ENCODE data around the gene STUM. TPM values are rescaled to one million over a fixed set of nuclear protein-coding genes. Genes with fewer than 3 reads are reported as not detected.

The STUM gene
- total RNA-seq, 1 experiment from 2014 or later: 0.03 TPM

DNA sequence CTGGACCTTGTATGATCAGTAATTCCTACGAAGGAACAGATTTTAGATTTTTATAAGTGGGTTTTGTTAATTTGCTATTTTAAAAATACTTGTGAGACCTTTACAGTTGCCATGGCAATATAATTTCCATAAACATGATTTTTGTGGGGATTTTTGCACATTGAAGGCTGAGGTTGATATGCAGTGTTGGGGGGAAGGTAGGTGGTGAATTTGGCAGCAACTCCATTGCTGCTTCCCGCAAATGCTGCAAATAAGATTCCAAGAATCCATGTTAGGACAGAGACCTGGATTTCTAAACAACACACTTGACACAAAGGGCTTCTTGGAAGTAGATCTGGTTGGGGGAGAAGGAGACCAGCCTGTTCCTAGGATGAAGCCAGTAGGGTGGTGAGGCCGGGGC, 18.2 kb downstream of the STUM start:
- ATAC-seq: no peak
- TF ChIP-seq, protein P1, sequence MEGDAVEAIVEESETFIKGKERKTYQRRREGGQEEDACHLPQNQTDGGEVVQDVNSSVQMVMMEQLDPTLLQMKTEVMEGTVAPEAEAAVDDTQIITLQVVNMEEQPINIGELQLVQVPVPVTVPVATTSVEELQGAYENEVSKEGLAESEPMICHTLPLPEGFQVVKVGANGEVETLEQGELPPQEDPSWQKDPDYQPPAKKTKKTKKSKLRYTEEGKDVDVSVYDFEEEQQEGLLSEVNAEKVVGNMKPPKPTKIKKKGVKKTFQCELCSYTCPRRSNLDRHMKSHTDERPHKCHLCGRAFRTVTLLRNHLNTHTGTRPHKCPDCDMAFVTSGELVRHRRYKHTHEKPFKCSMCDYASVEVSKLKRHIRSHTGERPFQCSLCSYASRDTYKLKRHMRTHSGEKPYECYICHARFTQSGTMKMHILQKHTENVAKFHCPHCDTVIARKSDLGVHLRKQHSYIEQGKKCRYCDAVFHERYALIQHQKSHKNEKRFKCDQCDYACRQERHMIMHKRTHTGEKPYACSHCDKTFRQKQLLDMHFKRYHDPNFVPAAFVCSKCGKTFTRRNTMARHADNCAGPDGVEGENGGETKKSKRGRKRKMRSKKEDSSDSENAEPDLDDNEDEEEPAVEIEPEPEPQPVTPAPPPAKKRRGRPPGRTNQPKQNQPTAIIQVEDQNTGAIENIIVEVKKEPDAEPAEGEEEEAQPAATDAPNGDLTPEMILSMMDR (IDR thresholded peaks at IDR 0.05): no peak
- no peak for TF ChIP-seq TCF7L2 (IDR thresholded peaks at IDR 0.05; ENCODE audit: low read depth, low read length)
- TF ChIP-seq POLR2AphosphoS5 (IDR thresholded peaks at IDR 0.05; ENCODE audit: low read depth, low read length): no peak
- no peak for DNase-seq (ENCODE audit: low read depth, low spot score)
- ChIA-PET CTCF (interaction anchor here (1.2 kb wide), 1 partner anchor 19 kb away, joined by 8 read pairs; the partner anchor contains the start of gene STUM), POLR2A (no interaction called here)
- H3K4me1 ChIP-seq (ENCODE audit: control insufficient read depth, insufficient read depth, low read length): no peaks in the 10 kb centered on the region
- H3K36me3 ChIP-seq (ENCODE audit: control insufficient read depth, insufficient read depth, low read length): no peaks in the 10 kb centered on the region
- no peaks in the 10 kb centered on the region for H3K9me3 ChIP-seq (ENCODE audit: control insufficient read depth, insufficient read depth, low read depth, low read length)
- intact Hi-C loops (cut with micrococcal nuclease; ENCODE audit: unreplicated experiment): no loop called here
- in situ Hi-C loops (cut with HindIII; ENCODE audit: low pct_unique_long_range_greater_than_20kb, low sequenced_read_pairs): no loop called here
- no peak overlapping the region for H3K4me3 ChIP-seq (ENCODE audit: low read depth in 2 of 2, low read length in 2 of 2)
- H3K27ac ChIP-seq (ENCODE audit: low read length): no peak overlapping the region
- BruUV-seq (replicated peaks): no TSS peak
- H3K27me3 ChIP-seq (ENCODE audit: control insufficient read depth, insufficient read depth, low read length): peaks cover 18% of the 10 kb centered on the region

DNA sequence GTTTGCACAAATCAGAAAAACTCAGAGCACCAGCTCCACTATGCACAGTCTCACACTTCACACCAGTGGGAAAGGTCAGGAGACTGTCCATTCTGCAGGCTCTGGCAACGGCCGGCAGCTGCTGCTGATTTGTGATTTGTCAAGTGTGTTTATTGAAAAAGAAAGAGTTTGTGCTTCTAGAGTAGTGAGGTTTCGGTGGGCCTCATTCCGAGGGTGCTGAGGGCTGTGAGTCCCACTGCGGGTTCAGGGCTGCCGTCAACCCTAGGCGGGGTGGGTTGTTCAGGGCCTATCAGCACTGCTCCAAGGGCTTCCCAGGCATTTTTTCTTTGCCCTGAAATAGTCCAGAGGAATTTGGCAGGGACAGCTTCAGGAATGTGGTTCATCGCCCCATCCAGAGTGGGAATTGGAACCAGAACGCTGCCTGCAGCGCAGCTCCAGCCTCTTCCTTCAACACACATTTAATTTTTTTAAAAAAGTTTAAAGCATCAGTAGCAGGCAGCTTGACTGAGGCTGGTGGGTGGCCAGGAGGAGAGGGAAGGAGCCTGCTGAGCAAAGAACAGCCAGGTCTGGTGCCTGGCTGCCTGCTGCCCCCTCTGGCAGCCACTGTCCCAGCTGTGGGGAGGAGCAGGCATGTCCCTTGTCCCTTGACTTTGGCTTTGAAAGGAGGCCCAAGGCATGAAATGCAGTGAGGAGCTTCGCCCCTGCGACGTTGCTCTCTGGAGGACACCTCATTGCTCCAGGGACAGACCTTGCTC, 19.7 kb downstream of the STUM start:
- ATAC-seq: peak; percentile 86
- Histone ChIP-seq H3K4me3 (ENCODE audit: low read depth in 2 of 2, low read length in 2 of 2) (no peak overlapping the region), H3K27ac (ENCODE audit: low read length) (no peak overlapping the region), H3K36me3 (ENCODE audit: control insufficient read depth, insufficient read depth, low read length) (no peaks in the 10 kb centered on the region), H3K9me3 (ENCODE audit: control insufficient read depth, insufficient read depth, low read depth, low read length) (no peaks in the 10 kb centered on the region), H3K4me1 (ENCODE audit: control insufficient read depth, insufficient read depth, low read length) (no peaks in the 10 kb centered on the region), H3K27me3 (ENCODE audit: control insufficient read depth, insufficient read depth, low read length) (peaks cover 18% of the 10 kb centered on the region)
- intact Hi-C loops (cut with micrococcal nuclease; ENCODE audit: unreplicated experiment) (no loop called here), in situ Hi-C loops (cut with HindIII; ENCODE audit: low pct_unique_long_range_greater_than_20kb, low sequenced_read_pairs) (no loop called here)
- no peak for DNase-seq (ENCODE audit: low read depth, low spot score)
- POLR2A ChIA-PET: no interaction called here
- TF ChIP-seq, protein P1 (IDR thresholded peaks at IDR 0.05): peak; percentile 68
- TF ChIP-seq TCF7L2 (IDR thresholded peaks at IDR 0.05; ENCODE audit: low read depth, low read length): no peak
- no peak for TF ChIP-seq SIN3A (IDR thresholded peaks at IDR 0.05; ENCODE audit: borderline replicate concordance, insufficient read depth, low read depth, low read length)
- TF ChIP-seq, protein P2, sequence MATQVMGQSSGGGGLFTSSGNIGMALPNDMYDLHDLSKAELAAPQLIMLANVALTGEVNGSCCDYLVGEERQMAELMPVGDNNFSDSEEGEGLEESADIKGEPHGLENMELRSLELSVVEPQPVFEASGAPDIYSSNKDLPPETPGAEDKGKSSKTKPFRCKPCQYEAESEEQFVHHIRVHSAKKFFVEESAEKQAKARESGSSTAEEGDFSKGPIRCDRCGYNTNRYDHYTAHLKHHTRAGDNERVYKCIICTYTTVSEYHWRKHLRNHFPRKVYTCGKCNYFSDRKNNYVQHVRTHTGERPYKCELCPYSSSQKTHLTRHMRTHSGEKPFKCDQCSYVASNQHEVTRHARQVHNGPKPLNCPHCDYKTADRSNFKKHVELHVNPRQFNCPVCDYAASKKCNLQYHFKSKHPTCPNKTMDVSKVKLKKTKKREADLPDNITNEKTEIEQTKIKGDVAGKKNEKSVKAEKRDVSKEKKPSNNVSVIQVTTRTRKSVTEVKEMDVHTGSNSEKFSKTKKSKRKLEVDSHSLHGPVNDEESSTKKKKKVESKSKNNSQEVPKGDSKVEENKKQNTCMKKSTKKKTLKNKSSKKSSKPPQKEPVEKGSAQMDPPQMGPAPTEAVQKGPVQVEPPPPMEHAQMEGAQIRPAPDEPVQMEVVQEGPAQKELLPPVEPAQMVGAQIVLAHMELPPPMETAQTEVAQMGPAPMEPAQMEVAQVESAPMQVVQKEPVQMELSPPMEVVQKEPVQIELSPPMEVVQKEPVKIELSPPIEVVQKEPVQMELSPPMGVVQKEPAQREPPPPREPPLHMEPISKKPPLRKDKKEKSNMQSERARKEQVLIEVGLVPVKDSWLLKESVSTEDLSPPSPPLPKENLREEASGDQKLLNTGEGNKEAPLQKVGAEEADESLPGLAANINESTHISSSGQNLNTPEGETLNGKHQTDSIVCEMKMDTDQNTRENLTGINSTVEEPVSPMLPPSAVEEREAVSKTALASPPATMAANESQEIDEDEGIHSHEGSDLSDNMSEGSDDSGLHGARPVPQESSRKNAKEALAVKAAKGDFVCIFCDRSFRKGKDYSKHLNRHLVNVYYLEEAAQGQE (IDR thresholded peaks at IDR 0.05; ENCODE audit: insufficient read depth in 1 of 2, low read depth in 2 of 2, low read length in 1 of 2): no peak
- CTCF ChIA-PET: interaction anchor here (0.6 to 1.2 kb wide), 2 partner anchors 20 kb away, joined by 8 to 10 read pairs; partner anchors contain the start of gene STUM
- no TSS peak for BruUV-seq (replicated peaks)

Measured in Panc1 (cell line).